NCI-H1436 treated with DMSO at 0.1 percent for 48 hours (cell line): Measurements from ENCODE around the gene CRKL.
"Not testable (repeated sequence)": the region's sequence is repeated elsewhere in the genome, so short reads cannot be mapped to it uniquely, and the experiment has no call there.

ENCODE experiments used
- DNase-seq: peaks from one replicate; lab custom pipeline; 2025; lab: John Stamatoyannopoulos, UW

CRKL gene

GRCh38 chr22:20901093-20902033 lies 15.8 kb upstream of the CRKL start:
- DNase-seq: not testable (repeated sequence)

GRCh38 chr22:20903093-20903492 lies 14.1 kb upstream of the CRKL start:
- DNase-seq: no peak

GRCh38 chr22:20904008-20904979 lies 12.9 kb upstream of the CRKL start:
- no peak for DNase-seq

GRCh38 chr22:20904980-20905355 lies 12.2 kb upstream of the CRKL start:
- DNase-seq: no peak

GRCh38 chr22:20905415-20906386 lies 11.5 kb upstream of the CRKL start:
- no peak for DNase-seq

- no peak for DNase-seq
Observed at GRCh38 chr22:20906387-20906767, 10.8 kb upstream of the CRKL start.

- not testable (repeated sequence) for DNase-seq
Observed at GRCh38 chr22:20908717-20909116, 8.5 kb upstream of the CRKL start.

- no peak for DNase-seq
Observed at GRCh38 chr22:20909543-20910303, 7.5 kb upstream of the CRKL start.

GRCh38 chr22:20912494-20912893 lies 4.7 kb upstream of the CRKL start:
- DNase-seq: no peak

- no peak for DNase-seq
Observed at GRCh38 chr22:20918663-20919218, 1.5 kb downstream of the CRKL start.

GRCh38 chr22:20919718-20920117 lies 2.5 kb downstream of the CRKL start:
- DNase-seq: no peak

GRCh38 chr22:20920881-20921203 lies 3.6 kb downstream of the CRKL start:
- DNase-seq: no peak

- DNase-seq: no peak
Observed at GRCh38 chr22:20922141-20922751, 5.0 kb downstream of the CRKL start.

GRCh38 chr22:20926243-20926642 lies 9.0 kb downstream of the CRKL start:
- DNase-seq: no peak

- no peak for DNase-seq
Observed at GRCh38 chr22:20927940-20928572, 10.8 kb downstream of the CRKL start.

GRCh38 chr22:20928573-20928967 lies 11.4 kb downstream of the CRKL start:
- DNase-seq: no peak

GRCh38 chr22:20930004-20930403 lies 12.8 kb downstream of the CRKL start:
- no peak for DNase-seq

- DNase-seq: not testable (repeated sequence)
Observed at GRCh38 chr22:20930435-20930834, 13.2 kb downstream of the CRKL start.

- DNase-seq: no peak
Observed at GRCh38 chr22:20931126-20931654, 14.0 kb downstream of the CRKL start.
